Nephron progenitor cell (in vitro differentiated cells): ENCODE measurements around the gene EMX2.

ENCODE experiments used
- DNase-seq: peaks from one replicate; pipeline ENCODE4 v3.0.0; 2021
- H3K27ac Mint-ChIP-seq: 2 replicates; pipeline ENCODE4 v1.8.0; 2021; ENCODE audit warnings: mild to moderate bottlenecking, moderate library complexity, mixed read lengths
- H3K27me3 Mint-ChIP-seq: 2 replicates; pipeline ENCODE4 v1.8.0; 2021; ENCODE audit warnings: mild to moderate bottlenecking, low read depth, mixed read lengths; ENCODE audit not compliant: poor library complexity
- H3K36me3 Mint-ChIP-seq: 2 replicates; pipeline ENCODE4 v1.8.0; 2021; ENCODE audit warnings: low read depth, mixed read lengths
- H3K4me1 Mint-ChIP-seq: 2 replicates; pipeline ENCODE4 v1.8.0; 2021; ENCODE audit warnings: mixed read lengths
- H3K4me3 Mint-ChIP-seq: 2 replicates; pipeline ENCODE4 v1.8.0; 2021; ENCODE audit warnings: mild to moderate bottlenecking, moderate library complexity, mixed read lengths
- H3K9me3 Mint-ChIP-seq: 2 replicates; pipeline ENCODE4 v1.8.0; 2021; ENCODE audit warnings: mild to moderate bottlenecking, moderate library complexity, mixed read lengths
- CTCF ChIP-seq: fragments of 200-600 bp; sonication (generic); IDR thresholded peaks from 2 replicates; pipeline ENCODE4 v1.5.0; 2021; ENCODE audit warnings: antibody characterized with exemption

Gene EMX2

GRCh38 chr10:117541405-117541908 is 1.1 kb upstream of the EMX2 start:
- TF ChIP-seq CTCF: no peak
- Mint-ChIP-seq H3K4me1 (peaks cover 46% of the 10 kb centered on the region), H3K27ac (peak overlapping the region; percentile 32), H3K9me3 (no peaks in the 10 kb centered on the region), H3K4me3 (peak overlapping the region; percentile 90), H3K27me3 (peaks cover 100% of the 10 kb centered on the region), H3K36me3 (no peaks in the 10 kb centered on the region)
- DNase-seq: peak; percentile 73

- Mint-ChIP-seq H3K27ac (no peak overlapping the region), H3K36me3 (no peaks in the 10 kb centered on the region), H3K9me3 (no peaks in the 10 kb centered on the region), H3K4me1 (peaks cover 47% of the 10 kb centered on the region), H3K27me3 (peaks cover 100% of the 10 kb centered on the region), H3K4me3 (peak overlapping the region; percentile 90)
- no peak for TF ChIP-seq CTCF
- peak; percentile 85 for DNase-seq
Measured at GRCh38 chr10:117541909-117542705, 439 bp upstream of the EMX2 start.

GRCh38 chr10:117543225-117544003 is 868 bp downstream of the EMX2 start:
- peak; percentile 77 for DNase-seq
- TF ChIP-seq CTCF: no peak
- Mint-ChIP-seq H3K36me3 (peaks cover 7% of the 10 kb centered on the region), H3K4me1 (peaks cover 60% of the 10 kb centered on the region), H3K27ac (no peak overlapping the region), H3K4me3 (peak overlapping the region; percentile 90), H3K27me3 (peaks cover 100% of the 10 kb centered on the region), H3K9me3 (peaks cover 4% of the 10 kb centered on the region)

GRCh38 chr10:117544004-117544701 is 1.6 kb downstream of the EMX2 start:
- H3K27ac Mint-ChIP-seq: no peak overlapping the region
- H3K9me3 Mint-ChIP-seq: peaks cover 4% of the 10 kb centered on the region
- peaks cover 64% of the 10 kb centered on the region for H3K4me1 Mint-ChIP-seq
- H3K27me3 Mint-ChIP-seq: peaks cover 100% of the 10 kb centered on the region
- H3K4me3 Mint-ChIP-seq: peak overlapping the region; percentile 90
- no peak for TF ChIP-seq CTCF
- DNase-seq: peak; percentile 43
- peaks cover 8% of the 10 kb centered on the region for H3K36me3 Mint-ChIP-seq

- peaks cover 100% of the 10 kb centered on the region for H3K27me3 Mint-ChIP-seq
- peak overlapping the region; percentile 90 for H3K4me3 Mint-ChIP-seq
- H3K36me3 Mint-ChIP-seq: peaks cover 8% of the 10 kb centered on the region
- peaks cover 64% of the 10 kb centered on the region for H3K4me1 Mint-ChIP-seq
- no peak for TF ChIP-seq CTCF
- peak; percentile 42 for DNase-seq
- peaks cover 4% of the 10 kb centered on the region for H3K9me3 Mint-ChIP-seq
- no peak overlapping the region for H3K27ac Mint-ChIP-seq
Measured at GRCh38 chr10:117544711-117545140, 2.2 kb downstream of the EMX2 start.
